ENCODE measurements around the gene BZW2.

GRCh38 chr7:16656141-16656540 is 10.2 kb downstream of the BZW2 start:
- TF ChIP-seq CTCF (IDR thresholded peaks at IDR 0.05) (no peak), EZH2 (IDR thresholded peaks at IDR 0.05; ENCODE audit: borderline replicate concordance, insufficient read depth, low read depth, low read length, poor library complexity, severe bottlenecking) (no peak)

Data from B cell (primary cell).